GM21717 (cell line): ENCODE results near the gene MOK.
"Not testable (repeated sequence)": the region's sequence is repeated elsewhere in the genome, so short reads cannot be mapped to it uniquely, and the experiment has no call there.

Experiments used
- ATAC-seq: cut with Tn5 transposase; IDR thresholded peaks from one replicate; pipeline ENCODE4 v1.9.1; 2021; ENCODE audit warnings: mild to moderate bottlenecking, moderate library complexity; ENCODE audit not compliant: unreplicated experiment

MOK gene

GRCh38 chr14:102321456-102322422, 16.8 kb upstream of the MOK start:
- ATAC-seq: no peak

GRCh38 chr14:102320671-102321455, 15.9 kb upstream of the MOK start:
- no peak for ATAC-seq

GRCh38 chr14:102320033-102320660, 15.2 kb upstream of the MOK start:
- ATAC-seq: no peak

GRCh38 chr14:102319351-102320032, 14.5 kb upstream of the MOK start, which contains the start of gene ZNF839:
ZNF839 (plus strand) TSS chr14:102319746; CDS start chr14:102319766, 20 bp downstream.
- peak; percentile 62 for ATAC-seq

GRCh38 chr14:102318781-102319276, 13.9 kb upstream of the MOK start:
- no peak for ATAC-seq

- no peak for ATAC-seq
These were observed 12.7 kb upstream of the MOK start for GRCh38 chr14:102317564-102318248.

- peak; percentile 43 for ATAC-seq
These were observed 12.0 kb upstream of the MOK start for GRCh38 chr14:102316743-102317563.

GRCh38 chr14:102316338-102316742, 11.4 kb upstream of the MOK start:
- ATAC-seq: no peak

GRCh38 chr14:102315121-102315520, 10.2 kb upstream of the MOK start:
- no peak for ATAC-seq

- peak; percentile 46 for ATAC-seq
These were observed 9.5 kb upstream of the MOK start for GRCh38 chr14:102314242-102315011.

- no peak for ATAC-seq
These were observed 1.3 kb downstream of the MOK start for GRCh38 chr14:102303664-102304063.

GRCh38 chr14:102298303-102299070, 6.5 kb downstream of the MOK start:
- ATAC-seq: not testable (repeated sequence)

- ATAC-seq: no peak
These were observed 7.4 kb downstream of the MOK start for GRCh38 chr14:102297436-102298170.

- no peak for ATAC-seq
These were observed 9.7 kb downstream of the MOK start for GRCh38 chr14:102295270-102295669.

- ATAC-seq: no peak
These were observed 11.2 kb downstream of the MOK start for GRCh38 chr14:102293781-102294180.

GRCh38 chr14:102292441-102292840, 12.5 kb downstream of the MOK start:
- ATAC-seq: no peak

- no peak for ATAC-seq
These were observed 16.8 kb downstream of the MOK start for GRCh38 chr14:102288139-102288538.
